Neural cell (in vitro differentiated cells): ENCODE measurements around the gene ZBTB12. TPM values are rescaled to one million over a fixed set of nuclear protein-coding genes. Genes with fewer than 3 reads are reported as not detected.

Source experiments
- H2AFZ ChIP-seq: fragments of 200-600, 300-800 bp; sonication (generic), shearing (Covaris generic); 2 replicates; pipeline ENCODE4 v1.6.0; 2014; ENCODE audit warnings: low read depth, mild to moderate bottlenecking, antibody characterized with exemption, low read length, moderate library complexity
- H3F3A ChIP-seq: fragments of 200-600 bp; shearing (Covaris generic); 2 replicates; pipeline ENCODE4 v1.6.1; 2016; ENCODE audit warnings: mild to moderate bottlenecking, moderate library complexity, mixed read lengths, antibody characterized with exemption, low read length; ENCODE audit not compliant: insufficient read depth, poor library complexity, severe bottlenecking
- H3K27ac ChIP-seq: fragments of 200-600, 300-800 bp; sonication (generic), shearing (Covaris generic); 2 replicates; pipeline ENCODE4 v1.5.1; 2014; ENCODE audit warnings: mild to moderate bottlenecking, low read length, moderate library complexity
- H3K27me3 ChIP-seq: fragments of 300-800, 200-600 bp; sonication (generic), shearing (Covaris generic); 2 replicates; pipeline ENCODE4 v1.6.0; 2014; ENCODE audit warnings: mild to moderate bottlenecking, low read depth, low read length, moderate library complexity; ENCODE audit not compliant: insufficient read depth
- H3K36me3 ChIP-seq: fragments of 300-800, 200-600 bp; sonication (generic), shearing (Covaris generic); 2 replicates; pipeline ENCODE4 v1.5.1; 2014; ENCODE audit warnings: mild to moderate bottlenecking, antibody characterized with exemption, low read length, moderate library complexity; ENCODE audit not compliant: insufficient read depth
- H3K4me2 ChIP-seq: fragments of 300-800, 200-600 bp; sonication (generic), shearing (Covaris generic); 2 replicates; pipeline ENCODE4 v1.6.0; 2014; ENCODE audit warnings: mild to moderate bottlenecking, low read length
- H3K4me3 ChIP-seq: fragments of 300-800, 200-600 bp; sonication (generic), shearing (Covaris generic); 2 replicates; pipeline ENCODE4 v1.5.1; 2014; ENCODE audit warnings: mild to moderate bottlenecking, low read length, moderate library complexity
- H3K79me2 ChIP-seq: fragments of 200-600 bp; shearing (Covaris generic); replicated peaks from 2 replicates; pipeline ENCODE4 v1.6.0; 2014; ENCODE audit warnings: mild to moderate bottlenecking, low read length, moderate library complexity; ENCODE audit not compliant: insufficient read depth
- H3K9ac ChIP-seq: fragments of 300-800, 200-600 bp; sonication (generic), shearing (Covaris generic); 2 replicates; pipeline ENCODE4 v1.6.1; 2016; ENCODE audit warnings: mild to moderate bottlenecking, low read length, mixed read lengths
- H3K9me2 ChIP-seq: fragments of 200-600 bp; shearing (Covaris generic); 2 replicates; pipeline ENCODE4 v1.6.1; 2016; ENCODE audit warnings: mild to moderate bottlenecking, low read length, mixed read lengths; ENCODE audit not compliant: insufficient read depth
- H3K9me3 ChIP-seq: fragments of 200-600, 300-800 bp; sonication (generic), shearing (Covaris generic); 2 replicates; pipeline ENCODE4 v1.6.1; 2016; ENCODE audit warnings: mild to moderate bottlenecking, mixed run types, low read length, moderate library complexity, mixed read lengths
- H4K20me1 ChIP-seq: fragments of 200-600 bp; shearing (Covaris generic); 2 replicates; pipeline ENCODE4 v1.6.1; 2016; ENCODE audit warnings: mild to moderate bottlenecking, mixed run types; ENCODE audit not compliant: insufficient read depth
- CTCF ChIP-seq: fragments of 450-650 bp; IDR thresholded peaks from 2 replicates; pipeline ENCODE4 v1.5.1; 2014; ENCODE audit warnings: antibody characterized with exemption, mild to moderate bottlenecking, moderate library complexity; ENCODE audit not compliant: poor library complexity, severe bottlenecking
- EP300 ChIP-seq: fragments of 450-650 bp; conservative IDR thresholded peaks from 2 replicates; pipeline ENCODE4 v1.6.1; 2014; ENCODE audit warnings: antibody characterized with exemption, mild to moderate bottlenecking, moderate library complexity; ENCODE audit not compliant: poor library complexity, severe bottlenecking
- EZH2 ChIP-seq: fragments of 200-600, 300-800 bp; shearing (Covaris generic), sonication (generic); IDR thresholded peaks from 2 replicates; pipeline ENCODE4 v1.6.1; 2014; ENCODE audit warnings: antibody characterized with exemption, low read length, borderline replicate concordance, mild to moderate bottlenecking; ENCODE audit not compliant: insufficient read depth, poor library complexity, severe bottlenecking
- MXI1 ChIP-seq: fragments of 450-650 bp; conservative IDR thresholded peaks from 2 replicates; pipeline ENCODE4 v1.6.1; 2014; ENCODE audit warnings: antibody characterized with exemption, mild to moderate bottlenecking; ENCODE audit not compliant: poor library complexity, severe bottlenecking
- POLR2AphosphoS5 ChIP-seq: IDR thresholded peaks from 2 replicates; pipeline ENCODE4 v1.6.1; 2012
- RAD21 ChIP-seq: fragments of 450-650 bp; conservative IDR thresholded peaks from 2 replicates; pipeline ENCODE4 v1.6.1; 2014; ENCODE audit warnings: antibody characterized with exemption, mild to moderate bottlenecking, moderate library complexity
- REST ChIP-seq: IDR thresholded peaks from 2 replicates; pipeline ENCODE4 v1.6.1; 2012; ENCODE audit warnings: borderline replicate concordance
- SMC3 ChIP-seq: fragments of 450-650 bp; conservative IDR thresholded peaks from 2 replicates; pipeline ENCODE4 v1.6.1; 2014; ENCODE audit warnings: antibody characterized with exemption, mild to moderate bottlenecking, moderate library complexity; ENCODE audit not compliant: poor library complexity
- TAF1 ChIP-seq: IDR thresholded peaks from 2 replicates; pipeline ENCODE4 v1.6.1; 2012; ENCODE audit warnings: low read depth
- polyA plus RNA-seq: library from polyadenylated mRNA; depleted of rRNA; stranded (reverse); fragments of >200 nt; gene quantifications from 2 replicates; pipeline ENCODE4 v1.2.3, GENCODE V29; 2014

Gene ZBTB12
- polyA plus RNA-seq, 1 donor from 2014 or later = 21.4 TPM

- Histone ChIP-seq H3K9me2 (no peaks in the 10 kb centered on the region), H2AFZ (no peak overlapping the region), H3K27me3 (no peaks in the 10 kb centered on the region), H3K9ac (no peak overlapping the region), H3K4me2 (no peak overlapping the region), H3K36me3 (no peaks in the 10 kb centered on the region), H3K9me3 (no peaks in the 10 kb centered on the region), H3K27ac (no peak overlapping the region), H3K4me3 (no peak overlapping the region), H4K20me1 (no peaks in the 10 kb centered on the region), H3F3A (no peaks in the 10 kb centered on the region), H3K79me2 (no peaks in the 10 kb centered on the region)
- TF ChIP-seq TAF1 (no peak), CTCF (no peak), EZH2 (no peak), REST (no peak), POLR2AphosphoS5 (no peak), SMC3 (no peak), RAD21 (no peak), EP300 (no peak), MXI1 (no peak)
Observed at GRCh38 chr6:31927863-31928671, 26.2 kb upstream of the ZBTB12 start.

- Histone ChIP-seq H3K36me3 (no peaks in the 10 kb centered on the region), H3K27me3 (no peaks in the 10 kb centered on the region), H2AFZ (no peak within 1 kb of the TSS), H3K27ac (no peak within 1 kb of the TSS), H3K9ac (no peak within 1 kb of the TSS), H4K20me1 (no peaks in the 10 kb centered on the region), H3K4me3 (no peak within 1 kb of the TSS), H3F3A (no peaks in the 10 kb centered on the region), H3K4me2 (no peak within 1 kb of the TSS), H3K79me2 (no peaks in the 10 kb centered on the region), H3K9me3 (no peaks in the 10 kb centered on the region), H3K9me2 (no peaks in the 10 kb centered on the region)
- TF ChIP-seq CTCF (no peak), RAD21 (no peak), POLR2AphosphoS5 (no peak), MXI1 (no peak), TAF1 (no peak)
Observed at GRCh38 chr6:31927242-31927862, 25.5 kb upstream of the ZBTB12 start, which contains the start of gene C2. Gene C2 (plus strand): TSS chr6:31927717. CDS start chr6:31927753, 36 bp downstream.
